ENCODE data around the gene FNDC10.

Gene FNDC10

GRCh38 chr1:1593834-1594601, 5.9 kb downstream of the FNDC10 start:
- no peak overlapping the region for H2AFZ ChIP-seq (ENCODE audit: low read length)
- H3K4me1 ChIP-seq (ENCODE audit: insufficient read depth, low read length, severe bottlenecking): no peaks in the 10 kb centered on the region
- no peak overlapping the region for H3K4me2 ChIP-seq (ENCODE audit: low read length)
- H3K36me3 ChIP-seq (ENCODE audit: insufficient read depth, low read length): no peaks in the 10 kb centered on the region
- H3F3A ChIP-seq (ENCODE audit: insufficient read depth, low read length): no peaks in the 10 kb centered on the region
- H4K20me1 ChIP-seq (ENCODE audit: insufficient read depth, low read length): no peaks in the 10 kb centered on the region
- no peak for TF ChIP-seq EZH2 (IDR thresholded peaks at IDR 0.05; ENCODE audit: borderline replicate concordance, low read length)
- TF ChIP-seq CTCF (IDR thresholded peaks at IDR 0.05; ENCODE audit: low read length): no peak
- no peaks in the 10 kb centered on the region for H3K79me2 ChIP-seq (ENCODE audit: insufficient read depth, low read length)
- no peaks in the 10 kb centered on the region for H3K9me2 ChIP-seq (ENCODE audit: low read depth, low read length)
- H3K27me3 ChIP-seq (ENCODE audit: insufficient read depth, low read length): peaks cover 10% of the 10 kb centered on the region; the same call in 1 of the 2 replicates
- no peak overlapping the region for H3K9ac ChIP-seq (ENCODE audit: low read length)
- H3K27ac ChIP-seq (ENCODE audit: low read depth, low read length, poor library complexity, severe bottlenecking): no peak overlapping the region
- no peaks in the 10 kb centered on the region for H3K9me3 ChIP-seq (ENCODE audit: low read length)
- H3K4me3 ChIP-seq (ENCODE audit: low read depth, low read length, poor library complexity, severe bottlenecking): no peak overlapping the region

- Histone ChIP-seq H2AFZ (ENCODE audit: low read length) (no peak overlapping the region), H3K27me3 (ENCODE audit: insufficient read depth, low read length) (peaks cover 14% of the 10 kb centered on the region; the same call in 1 of the 2 replicates), H4K20me1 (ENCODE audit: insufficient read depth, low read length) (no peaks in the 10 kb centered on the region), H3K79me2 (ENCODE audit: insufficient read depth, low read length) (no peaks in the 10 kb centered on the region), H3K4me3 (ENCODE audit: low read depth, low read length, poor library complexity, severe bottlenecking) (no peak overlapping the region), H3K9me2 (ENCODE audit: low read depth, low read length) (no peaks in the 10 kb centered on the region), H3K4me2 (ENCODE audit: low read length) (no peak overlapping the region), H3K4me1 (ENCODE audit: insufficient read depth, low read length, severe bottlenecking) (no peaks in the 10 kb centered on the region), H3K9ac (ENCODE audit: low read length) (no peak overlapping the region), H3K9me3 (ENCODE audit: low read length) (no peaks in the 10 kb centered on the region), H3K27ac (ENCODE audit: low read depth, low read length, poor library complexity, severe bottlenecking) (no peak overlapping the region), H3K36me3 (ENCODE audit: insufficient read depth, low read length) (no peaks in the 10 kb centered on the region), H3F3A (ENCODE audit: insufficient read depth, low read length) (no peaks in the 10 kb centered on the region)
- no peak for TF ChIP-seq EZH2 (IDR thresholded peaks at IDR 0.05; ENCODE audit: borderline replicate concordance, low read length)
- no peak for TF ChIP-seq CTCF (IDR thresholded peaks at IDR 0.05; ENCODE audit: low read length)
Observed at GRCh38 chr1:1591452-1591851, 8.5 kb downstream of the FNDC10 start.

GRCh38 chr1:1583347-1584010, 16.5 kb downstream of the FNDC10 start:
- H3K36me3 ChIP-seq (ENCODE audit: insufficient read depth, low read length): no peaks in the 10 kb centered on the region
- no peaks in the 10 kb centered on the region for H3F3A ChIP-seq (ENCODE audit: insufficient read depth, low read length)
- H3K9ac ChIP-seq (ENCODE audit: low read length): no peak overlapping the region
- no peak overlapping the region for H3K27ac ChIP-seq (ENCODE audit: low read depth, low read length, poor library complexity, severe bottlenecking)
- no peak overlapping the region for H3K4me2 ChIP-seq (ENCODE audit: low read length)
- H3K27me3 ChIP-seq (ENCODE audit: insufficient read depth, low read length): peaks cover 5% of the 10 kb centered on the region; the same call in 1 of the 2 replicates
- H2AFZ ChIP-seq (ENCODE audit: low read length): no peak overlapping the region
- H3K4me1 ChIP-seq (ENCODE audit: insufficient read depth, low read length, severe bottlenecking): no peaks in the 10 kb centered on the region
- no peaks in the 10 kb centered on the region for H3K9me3 ChIP-seq (ENCODE audit: low read length)
- no peaks in the 10 kb centered on the region for H3K79me2 ChIP-seq (ENCODE audit: insufficient read depth, low read length)
- H4K20me1 ChIP-seq (ENCODE audit: insufficient read depth, low read length): no peaks in the 10 kb centered on the region
- no peak overlapping the region for H3K4me3 ChIP-seq (ENCODE audit: low read depth, low read length, poor library complexity, severe bottlenecking)
- no peaks in the 10 kb centered on the region for H3K9me2 ChIP-seq (ENCODE audit: low read depth, low read length)
- no peak for TF ChIP-seq EZH2 (IDR thresholded peaks at IDR 0.05; ENCODE audit: borderline replicate concordance, low read length)
- TF ChIP-seq CTCF (IDR thresholded peaks at IDR 0.05; ENCODE audit: low read length): no peak

All from OCI-LY1 (cell line).